Measurements from ENCODE around the gene SPDEF.

- no peak for TF ChIP-seq CTCF (IDR thresholded peaks at IDR 0.05; ENCODE audit: low read length)
- TF ChIP-seq EZH2 (IDR thresholded peaks at IDR 0.05; ENCODE audit: borderline replicate concordance, low read length), result no peak
Observed at GRCh38 chr6:34529665-34530327, 26.3 kb downstream of the SPDEF start.
